Gastrocnemius medialis (tissue), 4 donors: ENCODE measurements around the gene CPPED1.

Source experiments
- POLR2A ChIP-seq, 2 donors: fragments of 450-650 bp; IDR thresholded peaks; one replicate each; pipeline ENCODE4 v1.6.1; 2017; ENCODE audit warnings: antibody characterized with exemption in 2 of 2, mild to moderate bottlenecking in 2 of 2, moderate library complexity in 2 of 2
- TF ChIP-seq, protein P1 (sequence below), 5 experiments: fragments of 450-650 bp in 3 of 5; fragments of 200-600 bp in 2 of 5; sonication (generic) in 2 of 5; IDR thresholded peaks in 4 of 5; conservative IDR thresholded peaks in 1 of 5; 1 replicate in 4 of 5; 2 replicates in 1 of 5; pipeline ENCODE4 v1.5.1; 2016 to 2019; ENCODE audit warnings: antibody characterized with exemption in 5 of 5, mild to moderate bottlenecking in 3 of 5, moderate library complexity in 3 of 5

- TF ChIP-seq, protein P1, sequence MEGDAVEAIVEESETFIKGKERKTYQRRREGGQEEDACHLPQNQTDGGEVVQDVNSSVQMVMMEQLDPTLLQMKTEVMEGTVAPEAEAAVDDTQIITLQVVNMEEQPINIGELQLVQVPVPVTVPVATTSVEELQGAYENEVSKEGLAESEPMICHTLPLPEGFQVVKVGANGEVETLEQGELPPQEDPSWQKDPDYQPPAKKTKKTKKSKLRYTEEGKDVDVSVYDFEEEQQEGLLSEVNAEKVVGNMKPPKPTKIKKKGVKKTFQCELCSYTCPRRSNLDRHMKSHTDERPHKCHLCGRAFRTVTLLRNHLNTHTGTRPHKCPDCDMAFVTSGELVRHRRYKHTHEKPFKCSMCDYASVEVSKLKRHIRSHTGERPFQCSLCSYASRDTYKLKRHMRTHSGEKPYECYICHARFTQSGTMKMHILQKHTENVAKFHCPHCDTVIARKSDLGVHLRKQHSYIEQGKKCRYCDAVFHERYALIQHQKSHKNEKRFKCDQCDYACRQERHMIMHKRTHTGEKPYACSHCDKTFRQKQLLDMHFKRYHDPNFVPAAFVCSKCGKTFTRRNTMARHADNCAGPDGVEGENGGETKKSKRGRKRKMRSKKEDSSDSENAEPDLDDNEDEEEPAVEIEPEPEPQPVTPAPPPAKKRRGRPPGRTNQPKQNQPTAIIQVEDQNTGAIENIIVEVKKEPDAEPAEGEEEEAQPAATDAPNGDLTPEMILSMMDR (IDR thresholded peaks at IDR 0.05 in 4 of 5, conservative IDR thresholded peaks at IDR 0.05 in 1 of 5) = no peak
- no peak for TF ChIP-seq POLR2A (IDR thresholded peaks at IDR 0.05)
Measured at GRCh38 chr16:12653820-12654392, 149.8 kb downstream of the CPPED1 start.
